HG03575 (cell line): ENCODE data around the gene ASB6.
"Not testable (repeated sequence)": the region's sequence is repeated elsewhere in the genome, so short reads cannot be mapped to it uniquely, and the experiment has no call there.

ENCODE experiments used
- ATAC-seq: cut with Tn5 transposase; IDR thresholded peaks from one replicate; pipeline ENCODE4 v1.9.1; 2021; ENCODE audit not compliant: unreplicated experiment, insufficient number of reproducible peaks, low FRiP score; ENCODE audit errors: extremely low read depth

The ASB6 gene

GRCh38 chr9:129669141-129669718 is 27.3 kb upstream of the ASB6 start:
- ATAC-seq = no peak

GRCh38 chr9:129667850-129668249 is 25.9 kb upstream of the ASB6 start:
- no peak for ATAC-seq

DNA sequence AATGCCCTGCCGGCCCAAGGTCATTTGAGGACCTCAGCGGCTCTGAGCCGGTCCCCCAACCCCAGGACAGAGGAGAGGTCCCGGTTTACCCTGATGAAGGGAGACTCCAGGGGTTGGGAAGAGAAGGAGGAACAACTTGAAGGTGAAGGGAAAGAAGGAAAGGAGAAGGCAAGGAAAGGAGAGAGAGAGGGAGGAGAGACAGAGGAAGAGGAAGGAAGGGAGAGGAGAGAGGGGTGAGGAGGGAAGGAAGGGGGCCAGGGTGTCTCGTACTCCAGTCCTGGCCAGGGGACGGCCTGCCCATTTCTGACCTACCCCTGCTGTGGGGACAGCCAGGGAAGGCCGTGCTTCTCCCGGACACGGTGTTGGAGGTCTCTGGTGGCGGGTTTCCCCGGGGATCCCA is 25.4 kb upstream of the ASB6 start:
- no peak for ATAC-seq

- no peak for ATAC-seq
Measured at GRCh38 chr9:129666575-129666974, 24.6 kb upstream of the ASB6 start.

- no peak for ATAC-seq
Measured at GRCh38 chr9:129665814-129666520, 24.0 kb upstream of the ASB6 start.

DNA sequence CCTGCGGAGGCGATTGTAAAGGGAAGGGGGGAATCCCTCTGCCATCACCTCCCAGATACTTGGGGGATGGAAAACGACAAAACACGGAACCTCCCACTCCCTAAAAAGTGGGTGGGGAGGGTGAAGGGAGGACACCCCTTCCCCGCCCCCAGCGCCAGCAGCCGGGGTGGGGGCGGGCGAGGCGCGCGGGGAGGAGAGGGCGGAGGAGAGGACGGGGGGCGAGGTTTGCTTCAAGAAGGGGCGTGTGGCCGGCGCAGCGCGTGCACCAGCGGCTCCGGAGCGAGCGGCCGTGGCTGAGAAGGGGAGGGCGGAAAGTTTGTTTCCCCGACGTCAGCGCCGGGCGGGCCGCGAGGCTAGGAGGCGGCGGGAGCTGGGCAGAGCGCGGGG is 23.4 kb upstream of the ASB6 start, which contains the start of gene PRRX2:
PRRX2 (plus strand) TSS at position 259 of the 387 bp plus-strand sequence. CDS start 221 bp downstream, outside the sequence.
- ATAC-seq = no peak

GRCh38 chr9:129664746-129665388 is 22.9 kb upstream of the ASB6 start:
- no peak for ATAC-seq

- ATAC-seq = not testable (repeated sequence)
Measured at GRCh38 chr9:129662239-129662638, 20.3 kb upstream of the ASB6 start.

DNA sequence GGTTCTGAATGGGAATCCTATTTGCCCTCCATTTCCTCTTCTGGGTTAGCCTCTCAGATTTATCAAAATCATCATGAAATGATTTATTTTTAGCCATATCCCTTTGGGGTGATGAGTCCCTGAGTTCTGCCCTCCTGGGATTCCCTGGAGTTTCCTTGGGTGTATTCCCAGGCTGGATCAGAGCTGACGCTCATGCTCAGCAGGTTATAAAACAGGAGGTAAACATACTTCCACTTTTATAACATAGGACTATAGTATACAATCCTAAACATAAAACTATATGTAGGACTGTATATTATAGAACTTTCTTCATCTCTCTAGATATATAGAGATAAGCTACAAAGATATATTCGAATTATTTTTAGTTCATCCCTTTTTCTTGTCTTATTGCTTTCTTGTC is 19.1 kb upstream of the ASB6 start:
- ATAC-seq = no peak

DNA sequence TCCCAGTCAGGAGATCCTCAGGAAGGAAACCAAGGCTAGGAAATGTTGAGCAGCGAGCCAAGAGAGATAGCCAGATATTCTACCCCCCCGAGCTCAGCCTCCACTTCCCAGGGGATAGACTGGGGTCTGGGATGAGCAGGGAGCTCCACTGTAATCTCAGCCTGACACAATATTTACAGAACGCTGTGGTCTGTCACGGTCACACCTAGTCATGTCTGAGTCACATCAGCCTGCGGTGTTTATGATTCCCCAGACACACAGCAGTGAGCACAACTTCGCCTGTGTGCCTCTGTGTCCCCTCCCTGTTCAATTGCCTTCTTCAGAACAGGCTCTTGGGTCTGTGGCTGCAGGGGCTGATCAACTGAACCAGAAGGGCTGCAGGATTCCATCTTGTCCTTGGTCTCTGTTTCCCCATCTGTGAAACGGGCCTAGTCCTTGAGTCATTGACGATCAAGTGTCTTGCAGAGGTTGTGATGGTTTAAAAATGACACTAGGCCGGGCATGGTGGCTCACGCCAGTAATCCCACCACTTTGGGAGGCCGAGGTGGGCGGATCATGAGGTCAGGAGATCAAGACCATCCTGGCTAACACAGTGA is 14.9 kb upstream of the ASB6 start:
- no peak for ATAC-seq

DNA sequence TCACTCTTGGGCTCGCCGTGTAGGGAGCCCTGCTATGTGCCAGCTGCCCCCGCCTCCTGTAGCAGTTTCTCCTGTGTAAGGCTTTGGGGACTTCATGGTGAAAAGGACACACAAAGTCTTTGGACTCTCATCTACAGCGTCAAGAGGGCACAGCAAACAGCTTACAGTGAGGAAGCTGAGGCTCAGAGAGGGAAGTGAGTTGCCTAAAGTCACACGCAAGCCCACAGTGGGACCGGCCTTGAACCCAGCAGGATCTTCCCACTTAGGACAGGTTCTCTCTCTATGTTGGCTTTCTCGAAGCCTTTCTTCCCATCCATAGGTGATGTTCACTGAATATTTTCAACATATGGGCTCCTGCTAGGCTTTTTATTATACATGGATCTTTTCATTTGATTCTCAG is 13.7 kb upstream of the ASB6 start:
- ATAC-seq = no peak

GRCh38 chr9:129655154-129655553 is 13.2 kb upstream of the ASB6 start:
- ATAC-seq = no peak

GRCh38 chr9:129654554-129655040 is 12.6 kb upstream of the ASB6 start:
- ATAC-seq = no peak

GRCh38 chr9:129653823-129654553 is 12.0 kb upstream of the ASB6 start:
- ATAC-seq = no peak

- no peak for ATAC-seq
Measured at GRCh38 chr9:129650680-129651235, 8.8 kb upstream of the ASB6 start.

- no peak for ATAC-seq
Measured at GRCh38 chr9:129649726-129650679, 8.1 kb upstream of the ASB6 start.

GRCh38 chr9:129648764-129649115 is 6.8 kb upstream of the ASB6 start:
- ATAC-seq = no peak
